NCI-H2107 (cell line): ENCODE data around the gene RBM47.
"Not testable (repeated sequence)": the region's sequence is repeated elsewhere in the genome, so short reads cannot be mapped to it uniquely, and the experiment has no call there.

Experiments
- DNase-seq: peaks from one replicate; lab custom pipeline; 2025; lab: John Stamatoyannopoulos, UW

Gene RBM47

DNA sequence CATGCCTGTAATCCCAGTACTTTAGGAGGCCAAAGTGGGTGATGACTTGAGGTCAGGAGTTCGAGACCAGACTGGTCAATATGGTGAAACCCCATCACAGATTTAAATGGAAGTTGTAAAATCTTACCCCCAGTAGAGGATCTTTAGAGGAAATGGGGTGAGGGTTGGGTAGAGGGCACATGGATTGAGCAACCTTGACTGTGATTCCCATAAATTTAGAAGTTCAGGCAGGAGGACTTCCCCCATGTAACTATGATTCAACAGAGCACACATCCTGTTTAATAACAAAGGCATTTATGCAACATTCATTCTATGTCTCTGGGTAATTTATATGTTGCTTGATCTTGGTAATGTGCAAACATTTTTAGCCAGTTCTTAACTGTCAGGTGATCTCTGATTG, 143.1 kb downstream of the RBM47 start:
- DNase-seq: no peak

DNA sequence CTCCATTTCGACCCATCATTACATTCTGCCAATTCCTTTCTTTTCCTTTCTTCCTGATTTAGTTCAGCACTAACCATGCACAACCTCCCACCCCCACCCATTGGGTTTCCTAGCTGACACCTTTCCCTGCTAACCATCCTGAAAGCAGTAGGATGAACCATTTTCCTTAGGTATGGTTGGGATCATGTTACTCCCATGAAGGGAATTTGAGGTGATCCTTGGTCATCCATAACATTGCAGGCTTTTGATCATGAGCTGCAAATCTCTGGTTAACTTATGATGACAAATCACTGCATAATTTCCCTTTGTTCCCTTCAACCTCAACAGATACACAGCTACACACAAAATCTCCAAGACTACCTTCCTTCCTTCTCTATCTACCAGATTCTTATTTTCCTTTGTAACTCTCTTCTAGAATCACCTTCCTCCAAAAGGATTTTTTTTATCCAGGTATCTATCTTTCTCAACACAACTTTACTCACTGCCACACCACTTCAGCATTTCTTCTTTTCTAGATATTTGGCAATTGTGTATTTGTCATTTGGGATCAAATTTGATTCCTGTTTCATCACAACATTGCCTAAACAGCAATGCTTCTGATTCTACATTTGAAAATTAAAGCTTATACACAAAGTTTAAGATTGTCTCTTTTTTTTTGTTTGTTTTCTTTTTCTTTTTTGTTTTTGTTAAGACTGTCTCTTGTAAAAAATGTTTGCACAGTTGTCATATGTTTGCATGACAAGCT, 145.1 kb downstream of the RBM47 start:
- DNase-seq: no peak

GRCh38 chr4:40482985-40483647, 146.5 kb downstream of the RBM47 start:
- DNase-seq: no peak

DNA sequence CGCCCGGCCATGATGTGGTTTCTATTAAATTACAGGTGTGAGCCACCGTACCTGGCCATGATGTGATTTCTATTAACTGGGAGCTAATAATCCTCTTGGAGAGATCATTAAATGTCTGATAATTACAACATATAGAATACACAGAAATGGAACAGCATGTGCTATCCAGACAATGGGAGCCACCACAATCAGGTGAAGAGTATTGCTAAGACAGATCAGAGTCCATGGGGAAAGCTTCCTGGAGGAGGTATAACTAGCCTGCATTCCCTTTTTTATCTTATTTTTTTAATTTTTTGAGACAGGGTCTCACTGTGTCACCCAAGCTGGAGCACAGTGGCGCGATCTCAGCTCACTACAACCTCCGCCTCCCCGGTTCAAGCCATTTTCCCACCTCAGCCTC, 147.7 kb downstream of the RBM47 start:
- no peak for DNase-seq

DNA sequence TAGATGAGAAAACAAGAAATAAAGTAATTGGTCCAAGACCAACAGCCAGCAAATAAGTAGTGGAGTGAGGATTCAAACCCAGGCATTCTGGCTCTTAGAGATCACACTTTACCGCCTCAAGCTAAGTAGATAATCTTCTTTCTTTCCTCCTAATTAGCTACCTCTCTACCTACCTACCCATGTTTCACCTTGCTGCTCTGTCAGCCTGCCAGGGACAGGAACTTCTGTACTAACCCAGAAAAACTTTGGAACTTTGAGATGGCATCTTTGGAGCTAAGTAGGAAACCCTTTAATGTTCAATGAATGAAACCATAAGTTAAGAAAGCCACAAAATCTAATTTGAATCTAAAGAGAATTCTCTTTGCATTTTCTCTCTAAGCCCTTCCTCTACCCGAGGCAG, 149.4 kb downstream of the RBM47 start:
- DNase-seq: no peak

DNA sequence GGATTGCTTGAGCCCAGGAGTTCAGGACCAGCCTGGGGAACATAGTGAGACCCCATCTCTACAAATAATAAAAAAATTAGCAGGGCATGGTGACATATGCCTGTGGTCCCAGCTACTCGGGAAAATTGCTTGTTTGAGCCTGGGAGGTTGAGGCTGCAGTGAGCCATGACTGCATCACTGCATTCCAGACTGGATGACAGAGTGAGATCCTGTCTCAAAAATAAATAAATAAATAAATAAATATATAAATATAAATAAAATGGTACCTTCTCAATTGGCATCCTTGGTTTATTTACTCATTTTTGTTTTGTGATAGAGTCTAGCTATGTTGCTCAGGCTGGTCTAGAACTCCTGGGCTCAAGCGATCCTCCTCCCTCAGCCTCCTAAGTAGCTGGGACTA, 150.3 kb downstream of the RBM47 start:
- no peak for DNase-seq

DNA sequence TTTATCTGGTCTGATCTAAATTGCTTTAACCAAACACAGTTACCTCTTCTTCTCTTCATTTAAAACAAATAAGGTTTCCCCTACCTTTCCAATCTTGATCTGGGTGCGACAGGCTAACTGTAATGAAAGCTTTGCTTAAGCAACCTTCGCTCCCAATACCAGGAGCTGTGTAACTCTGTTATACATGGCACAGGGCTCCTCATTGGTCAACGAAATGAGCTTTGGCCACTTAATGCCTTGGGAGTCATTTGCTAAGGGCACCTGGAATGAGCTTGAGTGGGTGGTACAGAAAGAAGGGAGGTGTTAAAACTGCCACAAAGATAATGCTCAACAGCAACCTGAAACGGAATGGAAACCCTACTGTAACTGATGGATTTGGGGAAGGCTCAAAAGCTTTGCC, 154.1 kb downstream of the RBM47 start:
- DNase-seq: peak; percentile 2

DNA sequence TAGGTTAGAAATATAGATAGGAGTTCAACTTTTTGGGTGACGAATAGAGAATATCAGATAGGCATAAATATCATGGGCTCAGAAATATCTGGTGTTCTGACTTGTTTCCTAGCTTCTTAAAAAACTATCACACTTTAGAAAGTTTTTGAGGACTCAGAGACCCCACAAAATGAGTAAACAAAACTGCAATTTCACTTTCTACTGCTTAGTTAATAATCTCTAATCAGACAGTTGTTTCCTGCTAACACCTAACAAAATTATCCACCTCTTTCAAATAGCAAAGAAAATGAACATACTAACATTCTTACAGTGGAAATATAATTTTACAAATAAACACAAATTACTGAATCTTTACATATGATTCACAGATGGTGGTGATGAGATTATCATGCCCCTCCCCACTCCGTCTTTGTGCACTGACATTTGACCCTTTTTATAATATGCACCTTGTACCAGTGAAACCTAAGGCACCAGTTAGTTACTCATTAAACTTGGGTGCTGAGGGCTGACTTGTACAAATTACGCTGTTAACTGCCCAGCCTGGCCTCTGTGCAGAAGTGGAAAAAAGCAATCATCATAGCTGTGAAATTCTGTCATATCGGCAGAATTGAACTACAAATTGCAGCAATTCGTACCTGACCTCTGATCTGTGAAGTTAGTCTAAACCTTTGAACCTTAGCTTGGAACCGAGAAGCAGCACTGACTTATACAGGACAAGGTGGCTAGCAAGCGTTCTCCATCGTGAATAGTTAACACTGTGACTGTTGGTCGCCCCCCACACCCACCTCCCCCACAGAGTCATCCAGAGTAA, 155.9 kb downstream of the RBM47 start:
- no peak for DNase-seq

- DNase-seq: no peak
These were observed 157.7 kb downstream of the RBM47 start for GRCh38 chr4:40471923-40472322.

DNA sequence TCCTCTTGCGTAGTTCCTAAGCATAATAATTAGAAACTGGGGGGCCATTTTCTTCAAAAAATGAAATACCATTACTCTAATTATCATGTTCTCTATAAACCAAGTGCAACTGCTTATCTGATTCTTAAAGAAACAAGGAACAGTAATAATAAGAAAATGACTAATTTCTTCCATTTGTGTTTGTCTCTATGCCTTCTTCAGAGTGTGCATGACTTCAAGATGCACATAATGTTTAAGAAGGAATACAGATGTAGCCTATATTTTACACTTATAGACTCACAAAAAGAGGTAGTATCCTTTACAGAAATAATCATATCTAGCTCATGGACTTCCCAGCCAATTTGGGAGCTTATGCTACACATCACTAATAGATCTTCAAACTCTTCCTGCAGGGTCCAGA, 162.9 kb downstream of the RBM47 start:
- no peak for DNase-seq

- peak; percentile 10 for DNase-seq
These were observed 167.3 kb downstream of the RBM47 start for GRCh38 chr4:40462326-40462725.

- no peak for DNase-seq
These were observed 167.8 kb downstream of the RBM47 start for GRCh38 chr4:40461879-40462278.

- no peak for DNase-seq
These were observed 168.6 kb downstream of the RBM47 start for GRCh38 chr4:40461062-40461461.

DNA sequence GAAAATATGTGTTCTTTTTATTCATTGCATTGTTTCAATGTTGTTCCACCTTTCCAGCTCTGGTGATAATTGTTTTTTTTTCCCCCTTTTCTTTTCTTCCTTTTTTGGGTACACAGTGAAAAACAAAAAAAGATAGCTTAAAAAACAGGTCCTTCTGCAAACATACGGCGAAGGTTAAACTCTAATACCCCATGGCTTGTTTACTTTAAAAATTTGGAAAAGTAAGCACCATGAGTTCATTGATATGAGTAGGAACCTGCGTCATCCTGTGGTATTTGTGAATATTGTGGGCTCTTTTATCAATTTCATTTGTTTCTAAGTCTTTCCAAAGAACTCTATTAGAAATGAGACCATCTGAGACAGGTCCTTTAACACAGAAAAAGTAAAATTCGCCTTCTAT, 171.0 kb downstream of the RBM47 start:
- DNase-seq: no peak

GRCh38 chr4:40458109-40458508, 171.6 kb downstream of the RBM47 start:
- no peak for DNase-seq

GRCh38 chr4:40455340-40455902, 174.2 kb downstream of the RBM47 start:
- no peak for DNase-seq

GRCh38 chr4:40454816-40455215, 174.8 kb downstream of the RBM47 start:
- no peak for DNase-seq

GRCh38 chr4:40453912-40454311, 175.8 kb downstream of the RBM47 start:
- peak; percentile 26 for DNase-seq

GRCh38 chr4:40448875-40449274, 180.8 kb downstream of the RBM47 start:
- DNase-seq: no peak

DNA sequence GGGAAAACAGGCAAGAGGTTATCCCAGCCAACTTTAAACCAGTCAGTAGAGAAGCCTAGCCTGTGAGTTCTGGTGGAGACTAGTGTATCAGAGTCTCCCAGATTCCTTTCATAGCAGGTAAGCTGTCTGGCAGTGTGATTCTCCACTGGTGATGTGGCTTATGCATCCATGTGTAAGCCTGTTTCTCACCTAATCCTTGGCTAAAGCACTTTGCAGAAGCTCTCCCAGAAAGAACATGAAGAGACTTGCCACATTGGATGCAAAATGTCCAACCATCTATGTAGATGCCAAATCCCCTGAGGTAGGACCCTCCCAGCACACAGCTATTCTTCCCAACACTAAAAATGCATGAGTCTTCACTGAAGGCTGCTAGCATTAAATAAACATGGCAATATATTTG, 182.8 kb downstream of the RBM47 start:
- no peak for DNase-seq

- DNase-seq: not testable (repeated sequence)
These were observed 183.4 kb downstream of the RBM47 start for GRCh38 chr4:40446261-40446750.

DNA sequence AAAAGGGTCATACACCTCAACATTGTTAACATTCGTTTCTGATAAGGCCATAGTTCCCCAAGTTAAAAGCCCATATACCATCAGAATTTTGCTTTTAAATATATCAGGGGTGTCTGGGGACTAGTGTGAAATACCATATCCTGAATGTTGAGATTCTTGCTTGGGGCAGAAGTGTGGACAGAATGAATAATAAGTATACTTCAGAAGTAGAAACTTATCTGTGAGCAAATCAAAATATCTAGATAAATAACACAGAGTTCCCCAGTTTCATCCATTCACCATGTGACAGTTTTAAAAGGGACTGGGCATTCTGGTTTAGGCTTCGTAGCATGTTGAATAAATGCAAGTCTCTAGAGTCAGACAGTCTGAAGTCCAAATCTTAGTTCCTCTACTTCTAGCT, 184.0 kb downstream of the RBM47 start:
- DNase-seq: no peak
